ENCODE results near the gene CCNJ.

CCNJ gene

GRCh38 chr10:96053985-96054384 lies 10.6 kb downstream of the CCNJ start:
- Histone ChIP-seq H3K4me2 (ENCODE audit: low read depth, low read length, poor library complexity, severe bottlenecking) (no peak overlapping the region), H3K9me3 (ENCODE audit: insufficient read depth, low read depth, low read length) (no peaks in the 10 kb centered on the region), H3K27me3 (ENCODE audit: insufficient read depth, low read length, poor library complexity, severe bottlenecking) (no peaks in the 10 kb centered on the region), H3K36me3 (ENCODE audit: insufficient read depth, low read length) (peaks cover 31% of the 10 kb centered on the region), H3K4me1 (ENCODE audit: insufficient read depth, low read length, poor library complexity, severe bottlenecking) (peaks cover 26% of the 10 kb centered on the region), H3K9me2 (replicated peaks; ENCODE audit: low read depth, low read length) (no peaks in the 10 kb centered on the region), H3K9ac (ENCODE audit: low read depth, low read length, poor library complexity, severe bottlenecking) (no peak overlapping the region), H4K20me1 (ENCODE audit: insufficient read depth, low read length, poor library complexity, severe bottlenecking) (peaks cover 58% of the 10 kb centered on the region), H3K79me2 (ENCODE audit: insufficient read depth, low read length) (peaks cover 68% of the 10 kb centered on the region), H3K4me3 (ENCODE audit: low read length, poor library complexity, severe bottlenecking) (no peak overlapping the region), H2AFZ (ENCODE audit: low read length) (no peak overlapping the region), H3F3A (ENCODE audit: low read depth) (no peaks in the 10 kb centered on the region)
- TF ChIP-seq EZH2phosphoT487 (IDR thresholded peaks at IDR 0.05; ENCODE audit: borderline replicate concordance) (no peak), CTCF (conservative IDR thresholded peaks at IDR 0.05; ENCODE audit: low read length) (no peak)

- H2AFZ ChIP-seq (ENCODE audit: low read length): no peak overlapping the region
- no peak overlapping the region for H3K4me2 ChIP-seq (ENCODE audit: low read depth, low read length, poor library complexity, severe bottlenecking)
- H4K20me1 ChIP-seq (ENCODE audit: insufficient read depth, low read length, poor library complexity, severe bottlenecking): peaks cover 31% of the 10 kb centered on the region
- H3K4me1 ChIP-seq (ENCODE audit: insufficient read depth, low read length, poor library complexity, severe bottlenecking): peaks cover 7% of the 10 kb centered on the region
- H3K9me2 ChIP-seq (replicated peaks; ENCODE audit: low read depth, low read length): no peaks in the 10 kb centered on the region
- no peaks in the 10 kb centered on the region for H3K9me3 ChIP-seq (ENCODE audit: insufficient read depth, low read depth, low read length)
- peaks cover 40% of the 10 kb centered on the region; the same call in 1 of the 2 replicates for H3K79me2 ChIP-seq (ENCODE audit: insufficient read depth, low read length)
- no peak overlapping the region for H3K9ac ChIP-seq (ENCODE audit: low read depth, low read length, poor library complexity, severe bottlenecking)
- TF ChIP-seq CTCF (conservative IDR thresholded peaks at IDR 0.05; ENCODE audit: low read length): no peak
- no peak for TF ChIP-seq EZH2phosphoT487 (IDR thresholded peaks at IDR 0.05; ENCODE audit: borderline replicate concordance)
- peaks cover 51% of the 10 kb centered on the region for H3K36me3 ChIP-seq (ENCODE audit: insufficient read depth, low read length)
- H3K27me3 ChIP-seq (ENCODE audit: insufficient read depth, low read length, poor library complexity, severe bottlenecking): no peaks in the 10 kb centered on the region
- no peak overlapping the region for H3K4me3 ChIP-seq (ENCODE audit: low read length, poor library complexity, severe bottlenecking)
- H3F3A ChIP-seq (ENCODE audit: low read depth): no peaks in the 10 kb centered on the region
These were observed 13.4 kb downstream of the CCNJ start for GRCh38 chr10:96056787-96057186.

- peaks cover 59% of the 10 kb centered on the region for H3K36me3 ChIP-seq (ENCODE audit: insufficient read depth, low read length)
- TF ChIP-seq CTCF (conservative IDR thresholded peaks at IDR 0.05; ENCODE audit: low read length) (no peak), EZH2phosphoT487 (IDR thresholded peaks at IDR 0.05; ENCODE audit: borderline replicate concordance) (no peak)
- H3K4me3 ChIP-seq (ENCODE audit: low read length, poor library complexity, severe bottlenecking): no peak overlapping the region
- no peak overlapping the region for H2AFZ ChIP-seq (ENCODE audit: low read length)
- H3K9me3 ChIP-seq (ENCODE audit: insufficient read depth, low read depth, low read length): no peaks in the 10 kb centered on the region
- H4K20me1 ChIP-seq (ENCODE audit: insufficient read depth, low read length, poor library complexity, severe bottlenecking): peaks cover 3% of the 10 kb centered on the region
- H3K27me3 ChIP-seq (ENCODE audit: insufficient read depth, low read length, poor library complexity, severe bottlenecking): no peaks in the 10 kb centered on the region
- H3K4me2 ChIP-seq (ENCODE audit: low read depth, low read length, poor library complexity, severe bottlenecking): no peak overlapping the region
- no peaks in the 10 kb centered on the region for H3K79me2 ChIP-seq (ENCODE audit: insufficient read depth, low read length)
- no peaks in the 10 kb centered on the region for H3F3A ChIP-seq (ENCODE audit: low read depth)
- H3K4me1 ChIP-seq (ENCODE audit: insufficient read depth, low read length, poor library complexity, severe bottlenecking): no peaks in the 10 kb centered on the region
- no peak overlapping the region for H3K9ac ChIP-seq (ENCODE audit: low read depth, low read length, poor library complexity, severe bottlenecking)
- no peaks in the 10 kb centered on the region for H3K9me2 ChIP-seq (replicated peaks; ENCODE audit: low read depth, low read length)
These were observed 17.8 kb downstream of the CCNJ start for GRCh38 chr10:96061232-96061631.
